H1 (cell line): ENCODE data around the gene RXFP4. TPM values are rescaled to one million over a fixed set of nuclear protein-coding genes. Genes with fewer than 3 reads are reported as not detected.

ENCODE experiments used
- CTCF ChIA-PET: fragments of 300-600 bp; sonication (Branson Sonifier 250); formaldehyde crosslinking; loops from one replicate; lab custom pipeline; 2021; ENCODE audit not compliant: partially characterized antibody; lab: Charles Lee
- POLR2A ChIA-PET: fragments of 300-600 bp; sonication (Branson Sonifier 250); formaldehyde crosslinking; loops from one replicate; lab custom pipeline; 2021; ENCODE audit warnings: inconsistent platforms; ENCODE audit not compliant: partially characterized antibody; lab: Charles Lee
- DNase-seq, 2 experiments: peaks; one replicate each; pipeline versions ENCODE4 v3.0.0 to v3.0.0-alpha.2; 2010 to 2022; ENCODE audit warnings: low spot score in 2 of 2, low read depth in 1 of 2, mixed read lengths in 1 of 2
- FAIRE-seq: peaks from 2 replicates; lab custom pipeline; 2011; peaks lifted over from hg19 to GRCh38; lab: Jason Lieb, UNC
- H2AFZ ChIP-seq: 2 replicates; pipeline ENCODE4 v1.8.1; 2012; ENCODE audit warnings: low read length, inconsistent platforms
- H2AK5ac ChIP-seq: 2 replicates; pipeline ENCODE4 v1.6.1; 2013; ENCODE audit warnings: low read depth, low read length
- H2BK120ac ChIP-seq: replicated peaks from 2 replicates; pipeline ENCODE3; 2013; ENCODE audit warnings: low read depth, low read length, inconsistent platforms
- H2BK12ac ChIP-seq: 2 replicates; pipeline ENCODE4 v1.6.1; 2013; ENCODE audit warnings: low read depth, low read length
- H2BK15ac ChIP-seq: 2 replicates; pipeline ENCODE4 v1.6.1; 2013; ENCODE audit warnings: low read length
- H2BK20ac ChIP-seq: 2 replicates; pipeline ENCODE4 v1.6.1; 2013; ENCODE audit warnings: low read length
- H2BK5ac ChIP-seq: 2 replicates; pipeline ENCODE4 v1.6.1; 2013; ENCODE audit warnings: low read depth, low read length
- H3K14ac ChIP-seq: 2 replicates; pipeline ENCODE4 v1.6.1; 2013; ENCODE audit warnings: inconsistent platforms; ENCODE audit not compliant: insufficient read length
- H3K18ac ChIP-seq: 2 replicates; pipeline ENCODE4 v1.6.1; 2013; ENCODE audit warnings: low read length; ENCODE audit errors: extremely low read depth
- H3K23ac ChIP-seq: 2 replicates; pipeline ENCODE4 v1.6.1; 2013; ENCODE audit warnings: inconsistent platforms; ENCODE audit not compliant: insufficient read length
- H3K23me2 ChIP-seq: 2 replicates; pipeline ENCODE4 v1.6.1; 2013; ENCODE audit warnings: low read depth, low read length
- H3K27ac ChIP-seq: 2 replicates; pipeline ENCODE4 v1.6.1; 2011; ENCODE audit warnings: low read depth, low read length, inconsistent platforms
- H3K27me3 ChIP-seq, 4 experiments: replicated peaks in 1 of 4; 1 replicate in 1 of 4; 2 replicates in 3 of 4; pipeline versions ENCODE4 v1.6.1 to v1.8.1; 2011 to 2013; ENCODE audit warnings: low read length in 3 of 4, mild to moderate bottlenecking in 3 of 4, inconsistent platforms in 2 of 4, mixed read lengths in 2 of 4, moderate library complexity in 1 of 4; ENCODE audit not compliant: control insufficient read depth in 3 of 4, insufficient read depth in 3 of 4; ENCODE audit errors: extremely low read depth in 1 of 4
- H3K36me3 ChIP-seq, 4 experiments: 2 replicates each; pipeline versions ENCODE4 v1.6.1 to v1.8.1; 2011 to 2013; ENCODE audit warnings: mild to moderate bottlenecking in 4 of 4, low read length in 3 of 4, moderate library complexity in 2 of 4, control low read depth in 1 of 4, inconsistent platforms in 1 of 4; ENCODE audit not compliant: insufficient read depth in 4 of 4, control insufficient read depth in 2 of 4
- H3K4ac ChIP-seq: replicated peaks from 2 replicates; pipeline ENCODE3; 2013; ENCODE audit warnings: low read length, low read depth, mixed read lengths, inconsistent platforms; ENCODE audit not compliant: insufficient read length
- H3K4me1 ChIP-seq, 4 experiments: replicated peaks in 1 of 4; 1 replicate in 1 of 4; 2 replicates in 3 of 4; pipeline versions ENCODE4 v1.6.1 to v1.8.1; 2011 to 2013; ENCODE audit warnings: low read length in 3 of 4, inconsistent platforms in 2 of 4, mixed read lengths in 1 of 4; ENCODE audit not compliant: insufficient read depth in 4 of 4, control insufficient read depth in 3 of 4
- H3K4me2 ChIP-seq, 2 experiments: 2 replicates each; pipeline versions ENCODE4 v1.6.1 to v1.8.1; 2011 to 2013; ENCODE audit warnings: low read depth in 2 of 2, low read length in 2 of 2, control low read depth in 1 of 2, inconsistent platforms in 1 of 2, mild to moderate bottlenecking in 1 of 2; ENCODE audit not compliant: insufficient read depth in 1 of 2
- H3K4me3 ChIP-seq, 4 experiments: fragments of 200-600, 300-600 bp in 1 of 4; sonication (generic), shearing (Covaris generic), sonication (Bioruptor Twin) in 1 of 4; 2 replicates each; pipeline versions ENCODE4 v1.5.1 to v1.8.1; 2011 to 2016; ENCODE audit warnings: low read length in 4 of 4, low read depth in 3 of 4, control low read depth in 2 of 4, inconsistent platforms in 2 of 4, mild to moderate bottlenecking in 2 of 4, mixed read lengths in 1 of 4, moderate library complexity in 1 of 4; ENCODE audit not compliant: insufficient read depth in 2 of 4; ENCODE audit errors: extremely low read depth in 1 of 4
- H3K56ac ChIP-seq: replicated peaks from 2 replicates; pipeline ENCODE3; 2013; ENCODE audit warnings: low read depth, mild to moderate bottlenecking, mixed read lengths, low read length, inconsistent platforms; ENCODE audit not compliant: insufficient read length
- H3K79me1 ChIP-seq: 2 replicates; pipeline ENCODE4 v1.6.1; 2013; ENCODE audit warnings: low read depth, low read length, control low read depth
- H3K79me2 ChIP-seq, 2 experiments: 2 replicates each; pipeline versions ENCODE4 v1.6.1 to v1.8.1; 2012 to 2013; ENCODE audit warnings: low read length in 2 of 2, mild to moderate bottlenecking in 2 of 2, inconsistent platforms in 1 of 2; ENCODE audit not compliant: insufficient read depth in 2 of 2, control insufficient read depth in 1 of 2
- H3K9ac ChIP-seq, 4 experiments: replicated peaks in 1 of 4; 1 replicate in 1 of 4; 2 replicates in 3 of 4; pipeline versions ENCODE4 v1.6.1 to v1.8.1; 2011 to 2013; ENCODE audit warnings: low read depth in 3 of 4, low read length in 3 of 4, control low read depth in 2 of 4, mild to moderate bottlenecking in 2 of 4, moderate library complexity in 2 of 4, inconsistent platforms in 1 of 4; ENCODE audit errors: extremely low read depth in 1 of 4
- H3K9me3 ChIP-seq, 2 experiments: 2 replicates each; pipeline versions ENCODE4 v1.6.1 to v1.8.1; 2012 to 2013; ENCODE audit warnings: mild to moderate bottlenecking in 2 of 2, moderate library complexity in 2 of 2, control low read depth in 1 of 2, inconsistent platforms in 1 of 2, low read depth in 1 of 2, low read length in 1 of 2, mixed read lengths in 1 of 2; ENCODE audit not compliant: insufficient read depth in 2 of 2
- H4K20me1 ChIP-seq, 2 experiments: replicated peaks in 1 of 2; 2 replicates each; pipeline versions ENCODE3 to v1.8.1; 2011 to 2013; ENCODE audit warnings: inconsistent platforms in 2 of 2, low read length in 2 of 2, mild to moderate bottlenecking in 1 of 2; ENCODE audit not compliant: insufficient read depth in 2 of 2, control insufficient read depth in 1 of 2
- H4K5ac ChIP-seq: 2 replicates; pipeline ENCODE4 v1.6.1; 2013; ENCODE audit warnings: low read length, low read depth, mixed read lengths, inconsistent platforms; ENCODE audit not compliant: insufficient read length
- H4K8ac ChIP-seq: 2 replicates; pipeline ENCODE4 v1.8.0; 2013; ENCODE audit warnings: mild to moderate bottlenecking, moderate library complexity, low read length, inconsistent platforms; ENCODE audit not compliant: insufficient read depth; ENCODE audit errors: extremely low read depth
- H4K91ac ChIP-seq: replicated peaks from 2 replicates; pipeline ENCODE3; 2013; ENCODE audit warnings: low read length, mixed read lengths, inconsistent platforms; ENCODE audit not compliant: insufficient read length
- ASH2L ChIP-seq: fragments of 200-600, 300-600 bp; sonication (generic); IDR thresholded peaks from one replicate; pipeline ENCODE4 v1.7.1; 2017; ENCODE audit warnings: low read length
- POLR2A ChIP-seq, 2 experiments: IDR thresholded peaks; 1 replicate in 1 of 2; 2 replicates in 1 of 2; pipeline ENCODE4 v1.6.1; 2011; ENCODE audit warnings: low read depth in 2 of 2, low read length in 2 of 2, mild to moderate bottlenecking in 2 of 2; ENCODE audit errors: control extremely low read depth in 1 of 2
- TEAD4 ChIP-seq: IDR thresholded peaks from 2 replicates; pipeline ENCODE4 v1.6.1; 2012; ENCODE audit warnings: low read depth, low read length, inconsistent platforms, mixed read lengths
- WGBS, 2 experiments: shearing (Covaris generic) in 1 of 2; methylation state at CpG; one replicate each; pipeline versions ENCODE4 v1.1.6 to v1.1.7; 2013 to 2015; ENCODE audit warnings: low lambda C conversion rate in 2 of 2, mixed read lengths in 2 of 2, inconsistent platforms in 1 of 2, low coverage in 1 of 2, missing lambda C conversion rate in 1 of 2; ENCODE audit not compliant: insufficient replicate concordance in 2 of 2, insufficient coverage in 1 of 2, insufficient read length in 1 of 2; ENCODE audit errors: extremely low coverage in 1 of 2, missing lambda C conversion rate in 1 of 2; 5-methylcytosine and 5-hydroxymethylcytosine counted together
- polyA plus RNA-seq, 7 experiments: library from polyadenylated mRNA; depleted of rRNA in 3 of 7; stranded (reverse) in 5 of 7; unstranded in 2 of 7; fragments of >200 nt in 5 of 7; fragments of 200-250 nt in 2 of 7; gene quantifications; 1 replicate in 5 of 7; 2 replicates in 1 of 7; 4 replicates in 1 of 7; pipeline versions ENCODE4 v1.2.1 to v1.2.3, GENCODE V29; 2011 to 2013; ENCODE audit warnings: missing spikeins in 2 of 7, mixed read lengths in 2 of 7
- total RNA-seq: library from RNA; stranded (reverse); fragmentation: NEBNext Ultra II Directional; extraction: Animal tissue kit (Norgen Biotek cat#: 25700); gene quantifications from 2 replicates; pipeline ENCODE4 v1.2.1, GENCODE V29; 2021

The RXFP4 gene
- total and polyA plus RNA-seq, 2 of the 8 experiments (the other 6 are each of a cell fraction or from before 2014, with no cell fraction given), result not detected

- H3K27ac ChIP-seq, result no peak overlapping the region
- H3K9me3 ChIP-seq, result no peaks in the 10 kb centered on the region
- WGBS, 2 experiments, result 40% methylated on average over 4 of the region's 4 CpGs; no CpG with 5 or more reads in 1 of the 2 experiments
- peak overlapping the region; percentile 93 to 99 for H3K4me2 ChIP-seq
- H3K56ac ChIP-seq, result no peak overlapping the region
- no peak for DNase-seq
- H4K8ac ChIP-seq, result no peak overlapping the region
- H4K5ac ChIP-seq, result peak overlapping the region; percentile 5
- H2BK20ac ChIP-seq, result peak overlapping the region; percentile 32; the same call in 1 of the 2 replicates
- H3K4me3 ChIP-seq, result peak overlapping the region; percentile 77 to 97 (median 90); a peak in 7 of 8 replicates
- H2AFZ ChIP-seq, result no peak overlapping the region
- H3K4ac ChIP-seq, result peak overlapping the region; percentile 38
- H3K18ac ChIP-seq, result peak overlapping the region; percentile 85; the same call in 1 of the 2 replicates
- peak overlapping the region; percentile 80; the same call in 1 of the 2 replicates for H2BK12ac ChIP-seq
- no peak overlapping the region for H3K23ac ChIP-seq
- no peak overlapping the region for H3K14ac ChIP-seq
- peaks cover 24 to 48% (median 35%) of the 10 kb centered on the region in 4 experiments for H3K4me1 ChIP-seq
- H3K9ac ChIP-seq, result no peak overlapping the region; a peak in 3 of 7 replicates
- peaks cover 0 to 3% (median 0%) of the 10 kb centered on the region in 4 experiments; a peak in 1 of 8 replicates for H3K36me3 ChIP-seq
- H2BK15ac ChIP-seq, result 0 out of 2 replicates have a peak overlapping the region, but pooled peaks have one; percentile 46
- H2AK5ac ChIP-seq, result no peak overlapping the region
- H3K27me3 ChIP-seq, result no peaks in the 10 kb centered on the region
- CTCF ChIA-PET, result interaction anchor here (0.5 to 9.6 kb wide), 28 partner anchors 8 to 729 kb away, joined by 3 to 126 read pairs (median 4); partner anchors contain the start of genes MEX3A and RAB25
- no peak overlapping the region for H4K91ac ChIP-seq
- peak in 1 of 2 experiments; percentile 19; a peak in 1 of 3 replicates for TF ChIP-seq POLR2A (IDR thresholded peaks at IDR 0.05; ENCODE audit: control extremely low read depth in 1 of 2, low read depth in 2 of 2, low read length in 2 of 2)
- peak; percentile 12 for TF ChIP-seq ASH2L
- TF ChIP-seq TEAD4, result no peak
- TF ChIP-seq, all 59 proteins: peak for 2
- Histone ChIP-seq H3K79me2 (peaks cover 42 to 72% of the 10 kb centered on the region in 2 experiments), H3K23me2 (peaks cover 25% of the 10 kb centered on the region), H3K79me1 (peaks cover 27% of the 10 kb centered on the region), H2BK120ac (no peak overlapping the region), H2BK5ac (0 out of 2 replicates have a peak overlapping the region, but pooled peaks have one; percentile 44), H4K20me1 (peaks cover 23 to 27% of the 10 kb centered on the region in 2 experiments)
- POLR2A ChIA-PET, result interaction anchor here (0.8 to 19.2 kb wide), 18 partner anchors 4 to 270 kb away, joined by 3 to 282 read pairs (median 4); partner anchors contain the start of genes ARHGEF2, KHDC4, LAMTOR2 and PMF1
- no peak for FAIRE-seq
Measured at GRCh38 chr1:155975375-155976061, 34.1 kb downstream of the RXFP4 start.
